SK-N-SH (cell line): ENCODE data around the gene QKI. TPM values are rescaled to one million over a fixed set of nuclear protein-coding genes. Genes with fewer than 3 reads are reported as not detected.

Experiments
- CTCF ChIA-PET: fragments of 300-600, 350-600 bp; formaldehyde crosslinking; extraction: SDS; loops from one replicate; lab custom pipeline; 2021; lab: Yijun Ruan, JAX
- POLR2A ChIA-PET: fragments of 350-600 bp; sonication (Branson Sonifier 250); formaldehyde crosslinking; extraction: SDS; loops from one replicate; lab custom pipeline; 2020; ENCODE audit warnings: antibody characterized with exemption, inconsistent platforms; lab: Yijun Ruan, JAX
- DNase-seq: peaks from one replicate; pipeline ENCODE4 v3.0.0; 2012
- H2AFZ ChIP-seq: fragments of 200-600 bp; sonication (generic); 2 replicates; pipeline ENCODE4 v1.8.1; 2016; ENCODE audit warnings: antibody characterized with exemption, mild to moderate bottlenecking, low read depth
- H3F3A ChIP-seq: fragments of 200-600 bp; sonication (generic); replicated peaks from 2 replicates; pipeline ENCODE3; 2016; ENCODE audit warnings: antibody characterized with exemption, mild to moderate bottlenecking; ENCODE audit not compliant: insufficient read depth
- H3K27ac ChIP-seq, 2 experiments: fragments of 200-500 bp in 1 of 2; fragments of 200-600 bp in 1 of 2; sonication (Bioruptor generic) in 1 of 2; sonication (generic), shearing (Covaris generic) in 1 of 2; 2 replicates each; pipeline versions ENCODE4 v1.5.1 to v1.6.1; 2014 to 2016; ENCODE audit warnings: low read depth in 2 of 2, inconsistent platforms in 1 of 2, low read length in 1 of 2, mild to moderate bottlenecking in 1 of 2, mixed read lengths in 1 of 2
- H3K27me3 ChIP-seq: fragments of 200-600 bp; sonication (generic), shearing (Covaris generic); 2 replicates; pipeline ENCODE4 v1.6.1; 2016; ENCODE audit warnings: mixed run types; ENCODE audit not compliant: insufficient read depth
- H3K36me3 ChIP-seq, 2 experiments: fragments of 200-500 bp in 1 of 2; fragments of 200-600 bp in 1 of 2; sonication (Bioruptor generic) in 1 of 2; sonication (generic) in 1 of 2; replicated peaks in 1 of 2; 2 replicates each; pipeline versions ENCODE3 to v1.5.1; 2014 to 2016; ENCODE audit warnings: low read length in 1 of 2, mild to moderate bottlenecking in 1 of 2; ENCODE audit not compliant: insufficient read depth in 2 of 2, control insufficient read depth in 1 of 2
- H3K4me1 ChIP-seq, 2 experiments: fragments of 200-500 bp in 1 of 2; fragments of 200-600 bp in 1 of 2; sonication (Bioruptor generic) in 1 of 2; sonication (generic), shearing (Covaris generic) in 1 of 2; 2 replicates each; pipeline versions ENCODE4 v1.5.1 to v1.6.1; 2014 to 2016; ENCODE audit warnings: low read depth in 1 of 2, low read length in 1 of 2, mixed run types in 1 of 2; ENCODE audit not compliant: insufficient read depth in 2 of 2, control insufficient read depth in 1 of 2
- H3K4me2 ChIP-seq: fragments of 200-600 bp; sonication (generic), shearing (Covaris generic); 2 replicates; pipeline ENCODE4 v1.6.1; 2017; ENCODE audit warnings: mixed run types
- H3K4me3 ChIP-seq, 2 experiments: fragments of 200-500 bp in 1 of 2; fragments of 200-600 bp in 1 of 2; sonication (Bioruptor generic) in 1 of 2; sonication (generic), shearing (Covaris generic) in 1 of 2; 2 replicates each; pipeline versions ENCODE4 v1.5.1 to v1.8.1; 2014 to 2016; ENCODE audit warnings: low read depth in 2 of 2, inconsistent platforms in 1 of 2, low read length in 1 of 2, mild to moderate bottlenecking in 1 of 2, mixed read lengths in 1 of 2, moderate library complexity in 1 of 2
- H3K79me2 ChIP-seq: fragments of 200-600 bp; sonication (generic); 2 replicates; pipeline ENCODE4 v1.8.1; 2017; ENCODE audit warnings: mild to moderate bottlenecking; ENCODE audit not compliant: insufficient read depth
- H3K9ac ChIP-seq: fragments of 200-600 bp; sonication (generic); 2 replicates; pipeline ENCODE4 v1.6.1; 2017; ENCODE audit warnings: mixed run types
- H3K9me2 ChIP-seq: fragments of 200-600 bp; sonication (generic); 2 replicates; pipeline ENCODE4 v1.6.1; 2017; ENCODE audit warnings: mixed run types
- H3K9me3 ChIP-seq: fragments of 200-600 bp; sonication (generic); 2 replicates; pipeline ENCODE4 v1.6.1; 2017; ENCODE audit warnings: mixed run types, mild to moderate bottlenecking, moderate library complexity
- H4K20me1 ChIP-seq: fragments of 200-600 bp; sonication (generic); 2 replicates; pipeline ENCODE4 v1.6.1; 2017; ENCODE audit warnings: mild to moderate bottlenecking, mixed run types; ENCODE audit not compliant: insufficient read depth
- CHD2 ChIP-seq: fragments of 150-350 bp; IDR thresholded peaks from 2 replicates; pipeline ENCODE4 v1.6.1; 2018; ENCODE audit warnings: low read length; ENCODE audit not compliant: partially characterized antibody
- ELF1 ChIP-seq: IDR thresholded peaks from 2 replicates; pipeline ENCODE4 v1.4.0; 2012
- EP300 ChIP-seq, 2 experiments: IDR thresholded peaks; 2 replicates each; pipeline versions ENCODE4 v1.4.0 to v1.6.1; 2012; ENCODE audit warnings: borderline replicate concordance in 1 of 2, low read depth in 1 of 2, low read length in 1 of 2
- EZH2phosphoT487 ChIP-seq: fragments of 200-600 bp; sonication (generic); IDR thresholded peaks from 2 replicates; pipeline ENCODE4 v1.6.1; 2017; ENCODE audit warnings: low read depth, mixed run types, mild to moderate bottlenecking, antibody characterized with exemption, moderate library complexity, borderline replicate concordance
- FOXJ3 ChIP-seq: sonication (generic); formaldehyde crosslinking; IDR thresholded peaks from 2 replicates; pipeline ENCODE4 v1.5.1; 2020; ENCODE audit warnings: mild to moderate bottlenecking, missing genetic modification reagents
- FOXM1 ChIP-seq: IDR thresholded peaks from 2 replicates; pipeline ENCODE4 v1.4.0; 2012; ENCODE audit warnings: low read depth, mild to moderate bottlenecking
- GABPA ChIP-seq: IDR thresholded peaks from 2 replicates; pipeline ENCODE4 v1.4.0; 2012; ENCODE audit warnings: low read depth, mild to moderate bottlenecking
- GATA2 ChIP-seq: sonication (generic); formaldehyde crosslinking; IDR thresholded peaks from 2 replicates; pipeline ENCODE4 v1.5.0; 2020; ENCODE audit warnings: mild to moderate bottlenecking, missing genetic modification reagents
- JUND ChIP-seq: IDR thresholded peaks from 2 replicates; pipeline ENCODE4 v1.4.0; 2012
- MEF2A ChIP-seq: IDR thresholded peaks from 2 replicates; pipeline ENCODE4 v1.4.0; 2012; ENCODE audit warnings: low read depth, borderline replicate concordance
- MXI1 ChIP-seq: IDR thresholded peaks from 2 replicates; pipeline ENCODE4 v1.6.1; 2012; ENCODE audit warnings: mild to moderate bottlenecking, low read depth, low read length, improper control_type of control experiment
- NFIC ChIP-seq: IDR thresholded peaks from 2 replicates; pipeline ENCODE4 v1.4.0; 2012; ENCODE audit warnings: borderline replicate concordance
- NRF1 ChIP-seq: IDR thresholded peaks from 2 replicates; pipeline ENCODE4 v1.6.1; 2012; ENCODE audit warnings: low read depth, mild to moderate bottlenecking, low read length
- RAD21 ChIP-seq: IDR thresholded peaks from 2 replicates; pipeline ENCODE4 v1.6.1; 2012; ENCODE audit warnings: mild to moderate bottlenecking, low read length
- RXRA ChIP-seq: IDR thresholded peaks from 2 replicates; pipeline ENCODE4 v1.4.0; 2012; ENCODE audit warnings: low read depth, mild to moderate bottlenecking, borderline replicate concordance
- SIN3A ChIP-seq: IDR thresholded peaks from 2 replicates; pipeline ENCODE4 v1.6.1; 2012; ENCODE audit warnings: low read depth, mild to moderate bottlenecking, low read length, moderate library complexity, borderline replicate concordance
- TCF12 ChIP-seq: IDR thresholded peaks from 2 replicates; pipeline ENCODE4 v1.4.0; 2012
- YY1 ChIP-seq: IDR thresholded peaks from 2 replicates; pipeline ENCODE4 v1.4.0; 2012; ENCODE audit warnings: low read depth, mild to moderate bottlenecking
- WGBS: methylation state at CpG from one replicate; pipeline ENCODE4 v1.1.6; 2017; ENCODE audit warnings: low lambda C conversion rate; 5-methylcytosine and 5-hydroxymethylcytosine counted together
- polyA plus RNA-seq, 3 experiments: library from polyadenylated mRNA; depleted of rRNA; stranded (reverse); fragments of >200 nt; gene quantifications; 2 replicates each; pipeline ENCODE4 v1.2.3, GENCODE V29; 2012
- TF ChIP-seq, protein P1 (sequence below): IDR thresholded peaks from 2 replicates; pipeline ENCODE4 v1.4.0; 2012; ENCODE audit warnings: low read depth
- TF ChIP-seq, protein P2 (sequence below): IDR thresholded peaks from 2 replicates; pipeline ENCODE4; 2012

The QKI gene
- polyA plus RNA-seq, 1 of the 3 experiments (the other 2 are of a cell fraction): 51.1 TPM

DNA sequence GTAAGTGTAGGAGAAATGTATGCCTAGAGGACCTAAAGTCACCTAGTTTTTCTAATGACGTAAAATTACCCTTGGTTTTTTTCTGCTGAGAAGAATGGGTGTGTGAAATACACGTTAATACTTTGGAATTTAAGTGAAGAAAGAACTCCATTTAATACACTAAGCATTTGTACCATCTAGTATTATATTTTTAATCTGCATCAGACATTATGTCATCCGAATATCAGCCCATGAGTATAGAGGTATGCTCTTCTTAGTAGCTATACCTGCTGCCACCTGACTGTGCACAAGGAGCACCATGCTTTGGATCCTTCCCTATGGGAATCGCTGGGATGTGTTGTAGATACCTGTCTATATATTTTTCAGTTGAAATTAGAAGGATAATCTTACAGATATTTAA, 106.4 kb downstream of the QKI start (continued):
- TF ChIP-seq CHD2: no peak

DNA sequence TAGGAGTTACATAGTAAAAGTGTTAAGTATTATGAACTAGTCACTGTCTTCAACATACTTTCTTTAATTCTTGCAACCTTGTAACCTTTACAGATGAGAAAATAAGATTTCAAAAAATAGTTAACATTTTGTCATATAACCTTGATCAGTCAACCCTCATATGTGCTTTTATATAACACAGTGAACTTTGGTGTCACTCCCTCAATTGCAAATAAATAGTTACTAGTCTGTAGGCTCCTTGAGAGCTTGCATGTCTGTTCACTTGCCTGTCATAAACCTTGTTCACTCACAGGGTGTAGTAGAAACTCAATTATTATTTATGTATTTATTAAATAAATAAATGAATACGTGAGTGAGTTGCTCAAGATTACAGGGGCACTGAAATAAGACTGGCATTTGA, 107.5 kb downstream of the QKI start:
- no peaks in the 10 kb centered on the region for H3K9me2 ChIP-seq
- CTCF ChIA-PET: interaction anchor here (0.6 kb wide), 1 partner anchor 105 kb away, joined by 3 read pairs; no protein-coding TSS in a partner anchor
- no peak overlapping the region for H3K27ac ChIP-seq
- H3K9me3 ChIP-seq: no peaks in the 10 kb centered on the region
- H3K4me2 ChIP-seq: no peak overlapping the region
- TF ChIP-seq RXRA (no peak), CHD2 (no peak), FOXJ3 (no peak), SIN3A (no peak), YY1 (no peak), ELF1 (no peak), GABPA (no peak), NFIC (no peak), EP300 (IDR thresholded peaks at IDR 0.05; ENCODE audit: borderline replicate concordance in 1 of 2, low read depth in 1 of 2, low read length in 1 of 2) (no peak), FOXM1 (no peak), NRF1 (no peak), EZH2phosphoT487 (no peak), MXI1 (no peak), GATA2 (CRISPR knock-in tag) (no peak), RAD21 (no peak)
- TF ChIP-seq, protein P1, sequence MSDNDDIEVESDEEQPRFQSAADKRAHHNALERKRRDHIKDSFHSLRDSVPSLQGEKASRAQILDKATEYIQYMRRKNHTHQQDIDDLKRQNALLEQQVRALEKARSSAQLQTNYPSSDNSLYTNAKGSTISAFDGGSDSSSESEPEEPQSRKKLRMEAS: no peak
- TF ChIP-seq, protein P2, sequence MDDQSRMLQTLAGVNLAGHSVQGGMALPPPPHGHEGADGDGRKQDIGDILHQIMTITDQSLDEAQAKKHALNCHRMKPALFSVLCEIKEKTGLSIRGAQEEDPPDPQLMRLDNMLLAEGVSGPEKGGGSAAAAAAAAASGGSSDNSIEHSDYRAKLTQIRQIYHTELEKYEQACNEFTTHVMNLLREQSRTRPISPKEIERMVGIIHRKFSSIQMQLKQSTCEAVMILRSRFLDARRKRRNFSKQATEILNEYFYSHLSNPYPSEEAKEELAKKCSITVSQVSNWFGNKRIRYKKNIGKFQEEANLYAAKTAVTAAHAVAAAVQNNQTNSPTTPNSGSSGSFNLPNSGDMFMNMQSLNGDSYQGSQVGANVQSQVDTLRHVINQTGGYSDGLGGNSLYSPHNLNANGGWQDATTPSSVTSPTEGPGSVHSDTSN: no peak
- H4K20me1 ChIP-seq: peaks cover 71% of the 10 kb centered on the region
- DNase-seq: no peak
- H3K27me3 ChIP-seq: no peaks in the 10 kb centered on the region
- no peak overlapping the region for H2AFZ ChIP-seq
- peaks cover 0 to 14% of the 10 kb centered on the region in 2 experiments; a peak in 2 of 4 replicates for H3K4me1 ChIP-seq
- H3K36me3 ChIP-seq: no peaks in the 10 kb centered on the region
- WGBS: 93% methylated on average over 1 of the region's 1 CpG
- no peak overlapping the region for H3K9ac ChIP-seq
- H3K79me2 ChIP-seq: peaks cover 95% of the 10 kb centered on the region
- no peaks in the 10 kb centered on the region for H3F3A ChIP-seq
- POLR2A ChIA-PET: no interaction called here
- H3K4me3 ChIP-seq: no peak overlapping the region

DNA sequence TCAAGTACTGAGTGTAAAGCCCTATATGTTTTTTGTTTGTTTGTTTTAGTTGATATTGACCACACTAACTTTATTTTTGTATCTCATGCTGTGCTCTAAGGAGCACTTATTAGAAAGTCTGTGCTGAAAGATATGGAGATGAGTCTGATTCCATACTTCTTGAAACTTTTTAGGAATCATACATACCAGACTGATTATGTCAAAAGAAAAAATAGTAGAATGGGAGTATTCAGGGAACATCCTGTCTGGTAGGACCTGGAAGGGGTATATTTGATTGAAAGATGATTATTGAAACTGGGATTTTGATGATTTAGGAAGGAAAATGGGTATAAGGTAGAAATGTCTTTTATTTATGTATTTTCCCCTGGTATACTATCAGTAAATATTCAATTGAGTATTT, 111.4 kb downstream of the QKI start:
- H2AFZ ChIP-seq: no peak overlapping the region
- ChIA-PET CTCF (no interaction called here), POLR2A (no interaction called here)
- H3K4me3 ChIP-seq: no peak overlapping the region
- H3K9me2 ChIP-seq: no peaks in the 10 kb centered on the region
- H3K36me3 ChIP-seq: no peaks in the 10 kb centered on the region
- H3F3A ChIP-seq: peaks cover 23% of the 10 kb centered on the region
- peaks cover 2 to 45% of the 10 kb centered on the region in 2 experiments for H3K4me1 ChIP-seq
- TF ChIP-seq JUND: no peak; the same call in 1 of the 2 replicates
- TF ChIP-seq TCF12: peak; percentile 18; the same call in 1 of the 2 replicates
- TF ChIP-seq MEF2A: peak; percentile 80
- TF ChIP-seq, protein P2: no peak
- no peak for TF ChIP-seq CHD2
- no peak for DNase-seq
- H3K27ac ChIP-seq: peak overlapping the region in 1 of 2 experiments; percentile 21; a peak in 1 of 4 replicates
- peaks cover 64% of the 10 kb centered on the region for H4K20me1 ChIP-seq
- H3K9me3 ChIP-seq: no peaks in the 10 kb centered on the region
- peaks cover 90% of the 10 kb centered on the region for H3K79me2 ChIP-seq
- no peaks in the 10 kb centered on the region for H3K27me3 ChIP-seq
- H3K9ac ChIP-seq: no peak overlapping the region
- no peak overlapping the region for H3K4me2 ChIP-seq
